IPS DF 19.7 (cell line): ENCODE results near the gene ABHD16A.

Experiments used
- DNase-seq: peaks from one replicate; pipeline ENCODE4 v3.0.0-alpha.2; 2013; ENCODE audit warnings: low read depth, low spot score

ABHD16A gene

GRCh38 chr6:31640612-31641011 is 62.5 kb downstream of the ABHD16A start:
- DNase-seq: no peak

GRCh38 chr6:31639449-31639861 is 63.7 kb downstream of the ABHD16A start:
- DNase-seq: no peak

GRCh38 chr6:31639043-31639442 is 64.1 kb downstream of the ABHD16A start:
- no peak for DNase-seq
